ENCODE data around the gene RPRD1B.

DNA sequence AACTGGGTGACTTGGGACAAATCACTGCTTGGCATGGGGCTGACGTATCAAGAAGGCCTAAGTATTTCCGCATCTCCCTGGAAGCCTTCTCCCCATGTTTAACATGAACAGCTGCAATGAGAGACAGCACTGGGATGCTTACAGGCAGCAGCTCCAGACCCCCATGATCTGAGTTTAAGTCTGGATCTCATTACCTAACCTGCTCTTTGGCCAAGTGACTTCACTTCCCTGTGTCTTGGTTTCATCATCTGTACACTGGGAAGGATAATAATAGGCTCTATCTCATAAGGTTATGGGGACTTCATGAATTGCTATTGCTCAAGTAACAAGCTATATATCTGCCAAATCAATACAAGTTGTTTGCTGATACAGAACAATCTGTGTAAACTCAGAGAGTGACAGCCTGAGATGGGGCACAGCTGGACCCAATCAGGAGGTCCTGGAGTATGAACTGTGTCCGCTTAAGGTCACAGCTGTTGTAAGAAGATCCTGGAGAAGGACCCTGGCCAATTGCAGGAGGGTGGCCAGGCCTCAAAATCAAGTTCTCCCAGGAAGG is 75.5 kb downstream of the RPRD1B start:
- TF ChIP-seq, protein P1, sequence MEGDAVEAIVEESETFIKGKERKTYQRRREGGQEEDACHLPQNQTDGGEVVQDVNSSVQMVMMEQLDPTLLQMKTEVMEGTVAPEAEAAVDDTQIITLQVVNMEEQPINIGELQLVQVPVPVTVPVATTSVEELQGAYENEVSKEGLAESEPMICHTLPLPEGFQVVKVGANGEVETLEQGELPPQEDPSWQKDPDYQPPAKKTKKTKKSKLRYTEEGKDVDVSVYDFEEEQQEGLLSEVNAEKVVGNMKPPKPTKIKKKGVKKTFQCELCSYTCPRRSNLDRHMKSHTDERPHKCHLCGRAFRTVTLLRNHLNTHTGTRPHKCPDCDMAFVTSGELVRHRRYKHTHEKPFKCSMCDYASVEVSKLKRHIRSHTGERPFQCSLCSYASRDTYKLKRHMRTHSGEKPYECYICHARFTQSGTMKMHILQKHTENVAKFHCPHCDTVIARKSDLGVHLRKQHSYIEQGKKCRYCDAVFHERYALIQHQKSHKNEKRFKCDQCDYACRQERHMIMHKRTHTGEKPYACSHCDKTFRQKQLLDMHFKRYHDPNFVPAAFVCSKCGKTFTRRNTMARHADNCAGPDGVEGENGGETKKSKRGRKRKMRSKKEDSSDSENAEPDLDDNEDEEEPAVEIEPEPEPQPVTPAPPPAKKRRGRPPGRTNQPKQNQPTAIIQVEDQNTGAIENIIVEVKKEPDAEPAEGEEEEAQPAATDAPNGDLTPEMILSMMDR (conservative IDR thresholded peaks at IDR 0.05; ENCODE audit: low read length): no peak
- no peak for TF ChIP-seq EZH2phosphoT487 (IDR thresholded peaks at IDR 0.05; ENCODE audit: borderline replicate concordance)
